HepG2 (cell line): ENCODE data around the gene PSMA7. TPM values are rescaled to one million over a fixed set of nuclear protein-coding genes. Genes with fewer than 3 reads are reported as not detected.

Source experiments
- ATAC-seq: fragments of 200-7000 bp; cut with Tn5 transposase; 3 replicates; pipeline ENCODE4 v1.9.1; 2020; ENCODE audit warnings: mild to moderate bottlenecking, moderate library complexity
- BruUV-seq: library from RNA; stranded (reverse); fragments of 400-500 nt; replicated peaks from 2 replicates; lab custom pipeline; 2021; lab: Mats Ljungman, UMichigan
- CTCF ChIA-PET: fragments of 300-600 bp; formaldehyde crosslinking; extraction: SDS; loops from one replicate; lab custom pipeline; 2021; ENCODE audit warnings: low total read pairs, inconsistent platforms, low intra/inter-chr PET ratio; lab: Yijun Ruan, JAX
- POLR2A ChIA-PET: fragments of 350-600 bp; sonication (Branson Sonifier 250); formaldehyde crosslinking; loops from one replicate; lab custom pipeline; 2020; ENCODE audit warnings: antibody characterized with exemption, inconsistent platforms; lab: Yijun Ruan, JAX
- DNase-seq: peaks from one replicate; pipeline ENCODE4 v3.0.0-alpha.2; 2015; ENCODE audit warnings: low spot score
- FAIRE-seq: peaks from 3 replicates; lab custom pipeline; 2011; peaks lifted over from hg19 to GRCh38; lab: Jason Lieb, UNC
- H2AFZ ChIP-seq: one replicate; pipeline ENCODE4 v1.6.1; 2011; ENCODE audit warnings: low read length, inconsistent platforms
- H3K27ac ChIP-seq: fragments of 300-600 bp; 3 replicates; pipeline ENCODE4 v1.8.0; 2011; ENCODE audit warnings: mixed run types, mild to moderate bottlenecking, mixed read lengths, low read length, inconsistent platforms; ENCODE audit not compliant: insufficient read depth; ENCODE audit errors: extremely low read length
- H3K27me3 ChIP-seq, 2 experiments: fragments of 200-600 bp in 1 of 2; 2 replicates in 1 of 2; 3 replicates in 1 of 2; pipeline versions ENCODE4 v1.6.0 to v1.8.0; 2011; ENCODE audit warnings: low read length in 2 of 2, mild to moderate bottlenecking in 2 of 2, moderate library complexity in 2 of 2, inconsistent platforms in 1 of 2; ENCODE audit not compliant: insufficient read depth in 2 of 2, control insufficient read depth in 1 of 2
- H3K36me3 ChIP-seq, 2 experiments: fragments of 200-600 bp in 1 of 2; replicated peaks in 1 of 2; 2 replicates in 1 of 2; 3 replicates in 1 of 2; pipeline versions ENCODE4 v1.5.1 to v1.8.0; 2011; ENCODE audit warnings: low read length in 2 of 2, inconsistent platforms in 1 of 2; ENCODE audit not compliant: insufficient read depth in 2 of 2, control insufficient read depth in 1 of 2
- H3K4me1 ChIP-seq: 2 replicates; pipeline ENCODE4 v1.5.1; 2012; ENCODE audit warnings: low read length, inconsistent platforms; ENCODE audit not compliant: insufficient read depth
- H3K4me2 ChIP-seq: 2 replicates; pipeline ENCODE4 v1.6.0; 2011; ENCODE audit warnings: low read depth, low read length, inconsistent platforms
- H3K4me3 ChIP-seq, 3 experiments: fragments of 200-600 bp in 1 of 3; sonication (generic), shearing (Covaris generic) in 1 of 3; replicated peaks in 1 of 3; 2 replicates each; pipeline ENCODE4 v1.5.1; 2011 to 2016; ENCODE audit warnings: low read length in 3 of 3, inconsistent platforms in 2 of 3, low read depth in 2 of 3, mild to moderate bottlenecking in 2 of 3, control low read depth in 1 of 3, mixed read lengths in 1 of 3; ENCODE audit not compliant: insufficient read depth in 1 of 3
- H3K79me2 ChIP-seq: one replicate; pipeline ENCODE4 v1.6.1; 2011; ENCODE audit warnings: low read length, inconsistent platforms; ENCODE audit not compliant: insufficient read depth
- H3K9ac ChIP-seq: 2 replicates; pipeline ENCODE4 v1.6.0; 2011; ENCODE audit warnings: mild to moderate bottlenecking, low read depth, low read length, inconsistent platforms; ENCODE audit not compliant: insufficient read depth
- H3K9me3 ChIP-seq: 2 replicates; pipeline ENCODE4 v1.5.1; 2012; ENCODE audit warnings: mild to moderate bottlenecking, low read length
- H4K20me1 ChIP-seq: 2 replicates; pipeline ENCODE4 v1.6.0; 2011; ENCODE audit warnings: inconsistent platforms, mild to moderate bottlenecking, low read length, moderate library complexity; ENCODE audit not compliant: insufficient read depth
- HNF4G ChIP-seq, 2 experiments: sonication (generic) in 1 of 2; formaldehyde crosslinking in 1 of 2; IDR thresholded peaks; 2 replicates each; pipeline versions ENCODE4 v1.4.0 to v1.6.1; 2011 to 2020; ENCODE audit warnings: borderline replicate concordance in 2 of 2, low read depth in 2 of 2, mild to moderate bottlenecking in 2 of 2, low read length in 1 of 2, missing genetic modification reagents in 1 of 2, moderate library complexity in 1 of 2
- HOXD1 ChIP-seq: sonication (generic); formaldehyde crosslinking; IDR thresholded peaks from 2 replicates; pipeline ENCODE4 v1.5.0; 2020; ENCODE audit warnings: missing genetic modification reagents
- KAT8 ChIP-seq: IDR thresholded peaks from 2 replicates; pipeline ENCODE4 v1.6.1; 2016; ENCODE audit warnings: missing genetic modification reagents, missing compliant biosample characterization
- KLF15 ChIP-seq: sonication (generic); formaldehyde crosslinking; IDR thresholded peaks from 2 replicates; pipeline ENCODE4 v1.8.1; 2023; ENCODE audit warnings: borderline replicate concordance, mild to moderate bottlenecking, inconsistent platforms, missing genetic modification reagents, mixed read lengths
- PRDM15 ChIP-seq: sonication (generic); formaldehyde crosslinking; IDR thresholded peaks from 2 replicates; pipeline ENCODE4 v1.4.0; 2020; ENCODE audit warnings: missing genetic modification reagents
- TAF1 ChIP-seq: sonication (generic); formaldehyde crosslinking; IDR thresholded peaks from 2 replicates; pipeline ENCODE4 v1.4.0; 2020; ENCODE audit warnings: missing genetic modification reagents
- ZBTB2 ChIP-seq: sonication (generic); formaldehyde crosslinking; IDR thresholded peaks from 2 replicates; pipeline ENCODE4 v1.8.0; 2022; ENCODE audit warnings: low read depth, missing genetic modification reagents
- ZBTB46 ChIP-seq: sonication (generic); formaldehyde crosslinking; IDR thresholded peaks from 2 replicates; pipeline ENCODE4 v1.4.0; 2020; ENCODE audit warnings: mild to moderate bottlenecking, missing genetic modification reagents, borderline replicate concordance
- ZNF124 ChIP-seq: sonication (generic); formaldehyde crosslinking; IDR thresholded peaks from 2 replicates; pipeline ENCODE4 v1.4.0; 2020; ENCODE audit warnings: missing genetic modification reagents
- ZNF430 ChIP-seq: sonication (generic); formaldehyde crosslinking; IDR thresholded peaks from 2 replicates; pipeline ENCODE4 v1.9.0; 2021; ENCODE audit warnings: mild to moderate bottlenecking, missing genetic modification reagents
- ZNF605 ChIP-seq: sonication (generic); formaldehyde crosslinking; IDR thresholded peaks from 2 replicates; pipeline ENCODE4 v1.8.0; 2022; ENCODE audit warnings: mild to moderate bottlenecking, missing genetic modification reagents
- ZNF672 ChIP-seq: sonication (generic); formaldehyde crosslinking; IDR thresholded peaks from 2 replicates; pipeline ENCODE4 v1.8.1; 2022; ENCODE audit warnings: missing genetic modification reagents
- WGBS: methylation state at CpG from one replicate; pipeline ENCODE4 v1.1.6; 2017; ENCODE audit warnings: low lambda C conversion rate; 5-methylcytosine and 5-hydroxymethylcytosine counted together
- in situ Hi-C: cut with HindIII; loops from 2 replicates; pipeline ENCODE4 v1.10.0; 2017; ENCODE audit warnings: low pct_unique_long_range_greater_than_20kb; ENCODE audit not compliant: extremely low pct_ligation_motif_present
- intact Hi-C: fragments of 100-400 bp; cut with micrococcal nuclease; formaldehyde crosslinking; loops from one replicate; pipeline ENCODE4 v1.10.0; 2022; ENCODE audit not compliant: unreplicated experiment
- polyA plus RNA-seq, 8 experiments: library from polyadenylated mRNA; depleted of rRNA in 3 of 8; stranded (reverse) in 7 of 8; unstranded in 1 of 8; fragments of >200 nt; fragmentation: Illumina TruSeq in 4 of 8; extraction: Trizol in 4 of 8; gene quantifications; 2 replicates each; pipeline versions ENCODE4 v1.2.1 to v1.2.3, GENCODE V29; 2011 to 2016; ENCODE audit warnings: low read depth in 4 of 8, missing spikeins in 1 of 8, mixed read lengths in 1 of 8; ENCODE audit not compliant: insufficient read depth in 1 of 8
- total RNA-seq, 5 experiments: library from RNA; depleted of rRNA; stranded (reverse); fragments of >200 nt; fragmentation: Illumina TruSeq; extraction: Trizol; gene quantifications; 2 replicates each; pipeline ENCODE4 v1.2.3, GENCODE V29; 2016; ENCODE audit warnings: low read depth in 1 of 5
- TF ChIP-seq, protein P1 (sequence below): sonication (generic); formaldehyde crosslinking; IDR thresholded peaks from 2 replicates; pipeline ENCODE4 v1.5.0; 2020; ENCODE audit warnings: missing genetic modification reagents
- TF ChIP-seq, protein P2 (sequence below): sonication (generic); formaldehyde crosslinking; IDR thresholded peaks from 2 replicates; pipeline ENCODE4 v1.5.0; 2020; ENCODE audit warnings: mild to moderate bottlenecking, missing genetic modification reagents, borderline replicate concordance

Gene PSMA7
- total and polyA plus RNA-seq, 2 of the 13 experiments (the other 11 are each of a cell fraction or from before 2014, with no cell fraction given), result 531 to 631 TPM

DNA sequence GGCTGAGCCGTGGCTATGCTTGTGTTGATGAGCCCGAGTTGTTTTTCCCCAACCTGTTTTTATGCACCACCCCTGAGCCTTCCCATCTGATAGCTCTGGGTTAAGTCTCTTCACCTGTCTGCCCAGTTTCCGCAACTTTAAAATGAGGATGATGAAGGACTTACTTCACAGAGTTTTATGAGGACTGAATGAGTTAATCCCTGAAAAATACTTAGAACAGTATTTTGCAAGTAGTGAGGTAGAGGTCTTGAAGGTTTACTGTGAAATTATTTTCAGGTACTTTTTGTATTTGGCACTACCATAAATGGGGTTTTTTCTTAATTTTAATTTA, 42.9 kb upstream of the PSMA7 start:
- in situ Hi-C loops (no loop called here), intact Hi-C loops (no loop called here)
- Histone ChIP-seq H3K27me3 (no peaks in the 10 kb centered on the region; a peak in 1 of 5 replicates), H3K4me3 (peak overlapping the region in 2 of 3 experiments; percentile 5 to 15; a peak in 2 of 6 replicates), H3K4me2 (peak overlapping the region; percentile 61), H3K4me1 (peaks cover 48% of the 10 kb centered on the region), H3K27ac (peak overlapping the region; percentile 57), H3K79me2 (peaks cover 57% of the 10 kb centered on the region), H2AFZ (no peak overlapping the region), H3K36me3 (peaks cover 9 to 20% of the 10 kb centered on the region in 2 experiments), H3K9ac (peak overlapping the region; percentile 30), H3K9me3 (no peaks in the 10 kb centered on the region), H4K20me1 (no peaks in the 10 kb centered on the region)
- FAIRE-seq, result no peak
- no peak for ATAC-seq
- ChIA-PET CTCF (no interaction called here), POLR2A (no interaction called here)
- BruUV-seq, result no TSS peak
- WGBS, result 66% methylated on average over 3 of the region's 3 CpGs
- no peak for DNase-seq
- TF ChIP-seq ZNF430 (no peak), PRDM15 (CRISPR knock-in tag) (0 out of 2 replicates have a peak, but pooled peaks have one; percentile 92), HNF4G (IDR thresholded peaks at IDR 0.05; ENCODE audit: borderline replicate concordance, low read depth, low read length) (no peak), HNF4G (CRISPR knock-in tag; IDR thresholded peaks at IDR 0.05; ENCODE audit: borderline replicate concordance, low read depth) (0 out of 2 replicates have a peak, but pooled peaks have one; percentile 12), ZBTB46 (CRISPR knock-in tag) (no peak), TAF1 (no peak), ZNF605 (0 out of 2 replicates have a peak, but pooled peaks have one; percentile 8), KLF15 (no peak), ZNF124 (CRISPR knock-in tag) (0 out of 2 replicates have a peak, but pooled peaks have one; percentile 3), HOXD1 (CRISPR knock-in tag) (no peak), KAT8 (CRISPR knock-in tag) (0 out of 2 replicates have a peak, but pooled peaks have one; percentile 4), ZBTB2 (0 out of 2 replicates have a peak, but pooled peaks have one; percentile 28), ZNF672 (0 out of 2 replicates have a peak, but pooled peaks have one; percentile 58)
- TF ChIP-seq, protein P1, sequence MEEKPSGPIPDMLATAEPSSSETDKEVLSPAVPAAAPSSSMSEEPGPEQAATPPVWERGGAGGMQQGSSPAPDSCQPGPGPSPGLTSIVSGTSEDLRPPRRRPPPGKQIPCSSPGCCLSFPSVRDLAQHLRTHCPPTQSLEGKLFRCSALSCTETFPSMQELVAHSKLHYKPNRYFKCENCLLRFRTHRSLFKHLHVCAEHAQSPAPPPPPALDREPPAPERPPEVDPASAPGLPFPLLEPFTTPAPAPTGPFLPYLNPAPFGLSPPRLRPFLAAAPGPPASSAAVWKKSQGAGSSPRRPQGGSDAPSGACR (CRISPR knock-in tag), result peak; percentile 31; the same call in 1 of the 2 replicates
- TF ChIP-seq, protein P2, sequence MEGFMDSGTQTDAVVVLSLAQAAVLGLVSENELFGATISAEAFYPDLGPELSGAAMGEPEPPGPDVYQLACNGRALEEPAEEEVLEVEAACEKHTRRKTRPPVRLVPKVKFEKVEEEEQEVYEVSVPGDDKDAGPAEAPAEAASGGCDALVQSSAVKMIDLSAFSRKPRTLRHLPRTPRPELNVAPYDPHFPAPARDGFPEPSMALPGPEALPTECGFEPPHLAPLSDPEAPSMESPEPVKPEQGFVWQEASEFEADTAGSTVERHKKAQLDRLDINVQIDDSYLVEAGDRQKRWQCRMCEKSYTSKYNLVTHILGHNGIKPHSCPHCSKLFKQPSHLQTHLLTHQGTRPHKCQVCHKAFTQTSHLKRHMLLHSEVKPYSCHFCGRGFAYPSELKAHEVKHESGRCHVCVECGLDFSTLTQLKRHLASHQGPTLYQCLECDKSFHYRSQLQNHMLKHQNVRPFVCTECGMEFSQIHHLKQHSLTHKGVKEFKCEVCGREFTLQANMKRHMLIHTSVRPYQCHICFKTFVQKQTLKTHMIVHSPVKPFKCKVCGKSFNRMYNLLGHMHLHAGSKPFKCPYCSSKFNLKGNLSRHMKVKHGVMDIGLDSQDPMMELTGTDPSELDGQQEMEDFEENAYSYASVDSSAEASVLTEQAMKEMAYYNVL (CRISPR knock-in tag), result 0 out of 2 replicates have a peak, but pooled peaks have one; percentile 3
